C4-2B (cell line): Measurements from ENCODE around the gene DIAPH2.

ENCODE experiments used
- H3K27ac ChIP-seq: fragments of 450-650 bp; 2 replicates; pipeline ENCODE4 v1.5.1; 2017
- CTCF ChIP-seq: fragments of 450-650 bp; conservative IDR thresholded peaks from 2 replicates; pipeline ENCODE4 v1.5.1; 2017; ENCODE audit warnings: mild to moderate bottlenecking
- ZFX ChIP-seq: fragments of 450-650 bp; IDR thresholded peaks from 2 replicates; pipeline ENCODE4 v1.6.1; 2017

Gene DIAPH2

GRCh38 chrX:97284531-97284930 lies 599.9 kb downstream of the DIAPH2 start:
- TF ChIP-seq CTCF (no peak), ZFX (no peak)
- no peak overlapping the region for H3K27ac ChIP-seq

GRCh38 chrX:97290199-97290598 lies 605.6 kb downstream of the DIAPH2 start:
- TF ChIP-seq ZFX: no peak
- TF ChIP-seq CTCF: no peak
- no peak overlapping the region for H3K27ac ChIP-seq

- TF ChIP-seq CTCF: no peak
- TF ChIP-seq ZFX: no peak
- H3K27ac ChIP-seq: no peak overlapping the region
Measured at GRCh38 chrX:97294041-97294440, 609.4 kb downstream of the DIAPH2 start.

- H3K27ac ChIP-seq: peak overlapping the region; percentile 57
Measured at GRCh38 chrX:97295954-97296353, 611.3 kb downstream of the DIAPH2 start.

GRCh38 chrX:97306771-97307470 lies 622.3 kb downstream of the DIAPH2 start:
- TF ChIP-seq CTCF (no peak), ZFX (no peak)
- H3K27ac ChIP-seq: no peak overlapping the region

More at GRCh38 chrX:97295954-97296353, 611.3 kb downstream of the DIAPH2 start:
- TF ChIP-seq CTCF (no peak), ZFX (no peak)

GRCh38 chrX:97308171-97308570 lies 623.5 kb downstream of the DIAPH2 start:
- no peak for TF ChIP-seq CTCF
- no peak for TF ChIP-seq ZFX
- H3K27ac ChIP-seq: no peak overlapping the region

GRCh38 chrX:97309487-97310116 lies 625.0 kb downstream of the DIAPH2 start:
- TF ChIP-seq CTCF (no peak), ZFX (no peak)
- H3K27ac ChIP-seq: no peak overlapping the region
